K562 (cell line): ENCODE results near the gene SLC33A1. TPM values are rescaled to one million over a fixed set of nuclear protein-coding genes. Genes with fewer than 3 reads are reported as not detected.

Source experiments
- ARID2 ChIP-seq: fragments of 450-650 bp; IDR thresholded peaks from 2 replicates; pipeline ENCODE4 v1.6.1; 2017; ENCODE audit warnings: antibody characterized with exemption, mild to moderate bottlenecking
- CBFA2T3 ChIP-seq: fragments of 450-650 bp; IDR thresholded peaks from 2 replicates; pipeline ENCODE4 v1.6.1; 2017
- CBFB ChIP-seq: sonication (generic); formaldehyde crosslinking; IDR thresholded peaks from 2 replicates; pipeline ENCODE4 v1.4.0; 2020; ENCODE audit warnings: mild to moderate bottlenecking, missing genetic modification reagents
- CHAMP1 ChIP-seq: fragments of 450-650 bp; IDR thresholded peaks from 2 replicates; pipeline ENCODE4 v1.6.1; 2016; ENCODE audit warnings: mild to moderate bottlenecking
- DLX4 ChIP-seq: fragments of 250-450 bp; sonication (Bioruptor Pico); IDR thresholded peaks from 2 replicates; pipeline ENCODE4 v1.6.1; 2021; ENCODE audit warnings: mild to moderate bottlenecking
- FUS ChIP-seq: fragments of 200-400 bp; formaldehyde crosslinking; optimal IDR thresholded peaks from 2 replicates; pipeline ENCODE3; 2017; ENCODE audit warnings: low read depth, low read length
- KDM1A ChIP-seq, 2 experiments: fragments of 450-650 bp; IDR thresholded peaks; 2 replicates each; pipeline ENCODE4 v1.6.1; 2016; ENCODE audit warnings: mild to moderate bottlenecking in 2 of 2
- NCOA4 ChIP-seq: fragments of 450-650 bp; IDR thresholded peaks from 2 replicates; pipeline ENCODE4 v1.6.1; 2018; ENCODE audit warnings: mild to moderate bottlenecking; ENCODE audit not compliant: partially characterized antibody
- SLC30A9 ChIP-seq: fragments of 250-450 bp; sonication (Bioruptor Pico); IDR thresholded peaks from 2 replicates; pipeline ENCODE4 v1.8.0; 2022; ENCODE audit warnings: mild to moderate bottlenecking, moderate library complexity
- SMAD1 ChIP-seq: fragments of 150-350 bp; IDR thresholded peaks from 2 replicates; pipeline ENCODE4 v1.6.1; 2014; ENCODE audit warnings: low read length, low read depth; ENCODE audit not compliant: partially characterized antibody
- SP1 ChIP-seq: sonication (generic); formaldehyde crosslinking; IDR thresholded peaks from 2 replicates; pipeline ENCODE4 v1.8.1; 2022; ENCODE audit warnings: mild to moderate bottlenecking, missing genetic modification reagents
- TAL1 ChIP-seq: fragments of 450-650 bp; IDR thresholded peaks from 2 replicates; pipeline ENCODE4 v1.6.1; 2016; ENCODE audit warnings: mild to moderate bottlenecking
- TARDBP ChIP-seq: fragments of 450-650 bp; IDR thresholded peaks from 2 replicates; pipeline ENCODE4 v1.6.1; 2016
- TCF7L2 ChIP-seq: fragments of 150-350 bp; IDR thresholded peaks from 2 replicates; pipeline ENCODE4 v1.6.1; 2016; ENCODE audit warnings: low read depth, mild to moderate bottlenecking, low read length, moderate library complexity
- U2AF2 ChIP-seq: fragments of 200-400 bp; formaldehyde crosslinking; optimal IDR thresholded peaks from 2 replicates; pipeline ENCODE3; 2017; ENCODE audit warnings: low read depth, mild to moderate bottlenecking, low read length
- WHSC1 ChIP-seq: IDR thresholded peaks from one replicate; pipeline ENCODE4 v1.6.1; 2012; ENCODE audit warnings: low read length, control low read depth, inconsistent platforms
- ZNF311 ChIP-seq: fragments of 250-450 bp; sonication (Bioruptor Pico); IDR thresholded peaks from 2 replicates; pipeline ENCODE4 v1.4.0; 2020; ENCODE audit warnings: mild to moderate bottlenecking, moderate library complexity
- ZNF324 ChIP-seq: fragments of 250-450 bp; sonication (Bioruptor Pico); IDR thresholded peaks from 2 replicates; pipeline ENCODE4 v1.4.0; 2020; ENCODE audit warnings: mild to moderate bottlenecking
- polyA plus RNA-seq, 8 experiments: library from polyadenylated mRNA; depleted of rRNA in 4 of 8; stranded (reverse) in 5 of 8; unstranded in 3 of 8; fragments of >200 nt; fragmentation: Nextera tagmentation in 2 of 8; fragmentation: Illumina TruSeq in 1 of 8; extraction: Ambion mirVana in 2 of 8; extraction: Trizol in 1 of 8; gene quantifications; 2 replicates each; pipeline versions ENCODE4 v1.2.1 to v1.2.3, GENCODE V29; 2011 to 2014; ENCODE audit warnings: inconsistent platforms in 1 of 8, missing spikeins in 1 of 8
- total RNA-seq, 7 experiments: library from RNA; depleted of rRNA in 6 of 7; stranded (reverse); fragments of >200 nt in 6 of 7; fragmentation: Illumina TruSeq in 2 of 7; extraction: Trizol in 2 of 7; gene quantifications; 2 replicates each; pipeline versions ENCODE4 v1.2.1 to v1.2.3, GENCODE V29; 2011 to 2021; ENCODE audit warnings: low replicate concordance in 1 of 7
- TF ChIP-seq, protein P1 (sequence below): sonication (generic); formaldehyde crosslinking; IDR thresholded peaks from 2 replicates; pipeline ENCODE4 v1.4.0; 2020; ENCODE audit warnings: mild to moderate bottlenecking, missing genetic modification reagents
- TF ChIP-seq, protein P2 (sequence below): fragments of 250-450 bp; sonication (Bioruptor Pico); IDR thresholded peaks from 2 replicates; pipeline ENCODE4 v1.4.0; 2020; ENCODE audit warnings: mild to moderate bottlenecking
- TF ChIP-seq, protein P3 (sequence below): sonication (generic); formaldehyde crosslinking; IDR thresholded peaks from 2 replicates; pipeline ENCODE4 v1.8.1; 2023; ENCODE audit warnings: mild to moderate bottlenecking, missing genetic modification reagents
- TF ChIP-seq, protein P4 (sequence below): fragments of 250-450 bp; sonication (Bioruptor Pico); IDR thresholded peaks from 2 replicates; pipeline ENCODE4 v1.8.0; 2021; ENCODE audit warnings: moderate library complexity, mild to moderate bottlenecking, inconsistent platforms

Gene SLC33A1
- total and polyA plus RNA-seq, 9 of the 15 experiments (the other 6 are each of a cell fraction or from before 2014, with no cell fraction given), result 6.2 to 26.8 (median 19.6) TPM

DNA sequence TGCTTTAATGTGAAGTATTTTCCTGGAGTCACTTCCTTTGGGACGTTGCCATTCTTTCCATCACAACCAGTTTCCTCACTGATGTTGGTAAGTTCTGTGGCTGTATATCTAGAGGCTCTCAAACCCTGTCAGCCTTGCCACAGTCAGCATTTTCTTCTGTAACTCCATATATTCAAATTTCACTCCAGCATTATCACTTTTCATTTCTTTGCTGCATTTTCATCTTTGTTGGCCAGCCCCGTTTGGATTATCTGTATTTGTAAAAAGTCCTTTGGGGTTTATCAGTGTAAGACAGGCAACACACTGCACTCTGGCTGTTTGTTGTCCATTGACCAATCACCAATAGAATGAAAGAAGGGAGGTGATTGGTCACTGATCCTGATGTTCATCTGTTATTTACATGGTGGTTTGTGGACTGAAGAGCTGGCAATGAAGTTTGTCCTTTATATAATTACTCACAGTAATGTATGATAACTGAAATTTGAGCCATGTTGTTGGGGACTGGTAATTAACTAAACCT lies 36.5 kb upstream of the SLC33A1 start (continued):
- TF ChIP-seq, protein P1, sequence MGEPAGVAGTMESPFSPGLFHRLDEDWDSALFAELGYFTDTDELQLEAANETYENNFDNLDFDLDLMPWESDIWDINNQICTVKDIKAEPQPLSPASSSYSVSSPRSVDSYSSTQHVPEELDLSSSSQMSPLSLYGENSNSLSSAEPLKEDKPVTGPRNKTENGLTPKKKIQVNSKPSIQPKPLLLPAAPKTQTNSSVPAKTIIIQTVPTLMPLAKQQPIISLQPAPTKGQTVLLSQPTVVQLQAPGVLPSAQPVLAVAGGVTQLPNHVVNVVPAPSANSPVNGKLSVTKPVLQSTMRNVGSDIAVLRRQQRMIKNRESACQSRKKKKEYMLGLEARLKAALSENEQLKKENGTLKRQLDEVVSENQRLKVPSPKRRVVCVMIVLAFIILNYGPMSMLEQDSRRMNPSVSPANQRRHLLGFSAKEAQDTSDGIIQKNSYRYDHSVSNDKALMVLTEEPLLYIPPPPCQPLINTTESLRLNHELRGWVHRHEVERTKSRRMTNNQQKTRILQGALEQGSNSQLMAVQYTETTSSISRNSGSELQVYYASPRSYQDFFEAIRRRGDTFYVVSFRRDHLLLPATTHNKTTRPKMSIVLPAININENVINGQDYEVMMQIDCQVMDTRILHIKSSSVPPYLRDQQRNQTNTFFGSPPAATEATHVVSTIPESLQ (CRISPR knock-in tag), result no peak
- TF ChIP-seq U2AF2 (no peak), NCOA4 (no peak), ZNF324 (no peak), DLX4 (CRISPR knock-in tag) (no peak), CBFA2T3 (peak; percentile 96), TCF7L2 (no peak), WHSC1 (no peak), KDM1A (IDR thresholded peaks at IDR 0.05) (peak; percentile 41 to 53; a peak in 1 of 4 replicates), CBFB (no peak), TAL1 (peak; percentile 91), SLC30A9 (no peak), SP1 (CRISPR knock-in tag) (peak; percentile 29; the same call in 1 of the 2 replicates), SMAD1 (no peak), TARDBP (peak; percentile 54; the same call in 1 of the 2 replicates), FUS (no peak), ARID2 (no peak), CHAMP1 (peak; percentile 88), ZNF311 (no peak)
- TF ChIP-seq, protein P2, sequence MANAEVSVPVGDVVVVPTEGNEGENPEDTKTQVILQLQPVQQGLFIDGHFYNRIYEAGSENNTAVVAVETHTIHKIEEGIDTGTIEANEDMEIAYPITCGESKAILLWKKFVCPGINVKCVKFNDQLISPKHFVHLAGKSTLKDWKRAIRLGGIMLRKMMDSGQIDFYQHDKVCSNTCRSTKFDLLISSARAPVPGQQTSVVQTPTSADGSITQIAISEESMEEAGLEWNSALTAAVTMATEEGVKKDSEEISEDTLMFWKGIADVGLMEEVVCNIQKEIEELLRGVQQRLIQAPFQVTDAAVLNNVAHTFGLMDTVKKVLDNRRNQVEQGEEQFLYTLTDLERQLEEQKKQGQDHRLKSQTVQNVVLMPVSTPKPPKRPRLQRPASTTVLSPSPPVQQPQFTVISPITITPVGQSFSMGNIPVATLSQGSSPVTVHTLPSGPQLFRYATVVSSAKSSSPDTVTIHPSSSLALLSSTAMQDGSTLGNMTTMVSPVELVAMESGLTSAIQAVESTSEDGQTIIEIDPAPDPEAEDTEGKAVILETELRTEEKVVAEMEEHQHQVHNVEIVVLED, result no peak
- TF ChIP-seq, protein P3, sequence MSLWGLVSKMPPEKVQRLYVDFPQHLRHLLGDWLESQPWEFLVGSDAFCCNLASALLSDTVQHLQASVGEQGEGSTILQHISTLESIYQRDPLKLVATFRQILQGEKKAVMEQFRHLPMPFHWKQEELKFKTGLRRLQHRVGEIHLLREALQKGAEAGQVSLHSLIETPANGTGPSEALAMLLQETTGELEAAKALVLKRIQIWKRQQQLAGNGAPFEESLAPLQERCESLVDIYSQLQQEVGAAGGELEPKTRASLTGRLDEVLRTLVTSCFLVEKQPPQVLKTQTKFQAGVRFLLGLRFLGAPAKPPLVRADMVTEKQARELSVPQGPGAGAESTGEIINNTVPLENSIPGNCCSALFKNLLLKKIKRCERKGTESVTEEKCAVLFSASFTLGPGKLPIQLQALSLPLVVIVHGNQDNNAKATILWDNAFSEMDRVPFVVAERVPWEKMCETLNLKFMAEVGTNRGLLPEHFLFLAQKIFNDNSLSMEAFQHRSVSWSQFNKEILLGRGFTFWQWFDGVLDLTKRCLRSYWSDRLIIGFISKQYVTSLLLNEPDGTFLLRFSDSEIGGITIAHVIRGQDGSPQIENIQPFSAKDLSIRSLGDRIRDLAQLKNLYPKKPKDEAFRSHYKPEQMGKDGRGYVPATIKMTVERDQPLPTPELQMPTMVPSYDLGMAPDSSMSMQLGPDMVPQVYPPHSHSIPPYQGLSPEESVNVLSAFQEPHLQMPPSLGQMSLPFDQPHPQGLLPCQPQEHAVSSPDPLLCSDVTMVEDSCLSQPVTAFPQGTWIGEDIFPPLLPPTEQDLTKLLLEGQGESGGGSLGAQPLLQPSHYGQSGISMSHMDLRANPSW, result no peak
- TF ChIP-seq, protein P4, sequence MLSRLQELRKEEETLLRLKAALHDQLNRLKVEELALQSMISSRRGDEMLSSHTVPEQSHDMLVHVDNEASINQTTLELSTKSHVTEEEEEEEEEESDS (CRISPR knock-in tag), result no peak
